HT1080 (cell line): Measurements from ENCODE around the gene CIROP. TPM values are rescaled to one million over a fixed set of nuclear protein-coding genes. Genes with fewer than 3 reads are reported as not detected.
"Not testable (repeated sequence)": the region's sequence is repeated elsewhere in the genome, so short reads cannot be mapped to it uniquely, and the experiment has no call there.

ENCODE experiments used
- DNase-seq: peaks from one replicate; pipeline ENCODE4 v3.0.0-alpha.2; 2015; ENCODE audit warnings: low read depth
- total RNA-seq: library from RNA; depleted of rRNA; stranded (reverse); fragments of >200 nt; shearing (Covaris generic); gene quantifications from 2 replicates; pipeline ENCODE4 v1.2.3, GENCODE V29; 2014

CIROP gene
- total RNA-seq, 1 experiment from 2014 or later: not detected

DNA sequence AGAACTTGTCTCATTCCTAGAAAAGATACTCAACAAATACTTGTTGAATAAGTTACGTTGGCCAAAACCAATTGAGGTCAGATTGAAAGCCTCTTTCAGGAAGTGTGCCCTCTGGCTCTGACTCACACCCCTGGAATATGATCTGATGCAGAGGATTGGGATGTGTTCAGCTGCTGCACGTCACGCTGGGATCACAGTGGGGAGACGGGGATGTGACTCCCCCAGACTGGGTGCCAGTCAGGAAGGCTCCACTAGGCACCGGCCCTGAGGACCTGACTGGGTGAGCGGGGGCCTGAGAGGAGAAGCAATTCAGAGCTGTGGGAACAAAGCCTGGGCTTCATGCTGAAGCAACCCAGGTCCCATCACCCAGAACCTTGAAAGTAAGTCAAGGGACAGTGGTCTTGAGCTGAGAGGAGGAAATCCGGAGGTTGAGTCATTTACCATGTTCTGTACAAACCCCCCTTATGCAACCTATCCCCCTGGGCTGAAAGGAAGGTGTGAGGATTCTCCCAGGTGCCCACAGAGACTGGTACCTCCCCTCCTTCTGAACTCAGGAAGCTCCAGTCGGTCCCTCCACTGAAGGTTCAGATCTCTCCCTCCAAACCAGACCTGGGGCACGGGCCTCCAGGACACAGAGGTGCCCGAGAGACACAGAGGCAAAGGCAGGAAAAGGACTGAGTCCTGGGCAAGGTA, 10.4 kb upstream of the CIROP start:
- peak; percentile 96 for DNase-seq

DNA sequence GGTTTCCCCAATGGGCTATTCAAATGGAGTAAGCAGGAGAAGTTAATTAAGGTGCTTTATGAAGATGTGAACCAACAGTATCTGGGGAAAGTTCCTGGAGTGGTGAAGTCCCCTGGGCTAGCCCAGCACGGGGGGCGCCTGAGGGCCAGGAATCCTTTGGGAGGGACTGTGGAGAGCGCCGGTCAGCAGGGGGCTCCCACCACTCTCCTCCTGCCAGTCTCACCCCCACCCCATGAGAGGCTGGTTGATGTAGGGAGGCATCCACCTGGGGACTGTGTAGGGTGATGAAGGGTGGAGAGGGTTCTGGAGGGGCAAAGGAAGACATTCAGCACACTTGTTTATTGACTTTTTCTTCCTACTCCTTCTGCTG, 9.9 kb upstream of the CIROP start:
- DNase-seq: no peak

DNA sequence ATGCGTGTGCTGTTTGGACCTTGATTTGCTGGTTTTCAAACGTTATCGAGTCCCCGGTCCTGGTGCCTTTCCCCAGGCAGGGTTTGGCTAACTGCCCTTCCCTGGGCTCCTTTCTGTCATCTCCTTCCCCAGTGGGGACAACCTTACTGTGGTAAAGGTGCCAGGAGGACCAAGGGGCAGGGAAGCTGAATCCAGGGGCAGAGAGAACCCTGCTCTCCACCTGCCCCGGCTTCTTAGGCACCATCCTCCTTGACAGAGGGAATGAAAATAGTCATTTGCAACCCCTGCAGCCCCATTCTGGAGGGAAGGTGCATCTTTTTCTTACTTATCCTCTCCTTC, 9.3 kb upstream of the CIROP start:
- no peak for DNase-seq

DNA sequence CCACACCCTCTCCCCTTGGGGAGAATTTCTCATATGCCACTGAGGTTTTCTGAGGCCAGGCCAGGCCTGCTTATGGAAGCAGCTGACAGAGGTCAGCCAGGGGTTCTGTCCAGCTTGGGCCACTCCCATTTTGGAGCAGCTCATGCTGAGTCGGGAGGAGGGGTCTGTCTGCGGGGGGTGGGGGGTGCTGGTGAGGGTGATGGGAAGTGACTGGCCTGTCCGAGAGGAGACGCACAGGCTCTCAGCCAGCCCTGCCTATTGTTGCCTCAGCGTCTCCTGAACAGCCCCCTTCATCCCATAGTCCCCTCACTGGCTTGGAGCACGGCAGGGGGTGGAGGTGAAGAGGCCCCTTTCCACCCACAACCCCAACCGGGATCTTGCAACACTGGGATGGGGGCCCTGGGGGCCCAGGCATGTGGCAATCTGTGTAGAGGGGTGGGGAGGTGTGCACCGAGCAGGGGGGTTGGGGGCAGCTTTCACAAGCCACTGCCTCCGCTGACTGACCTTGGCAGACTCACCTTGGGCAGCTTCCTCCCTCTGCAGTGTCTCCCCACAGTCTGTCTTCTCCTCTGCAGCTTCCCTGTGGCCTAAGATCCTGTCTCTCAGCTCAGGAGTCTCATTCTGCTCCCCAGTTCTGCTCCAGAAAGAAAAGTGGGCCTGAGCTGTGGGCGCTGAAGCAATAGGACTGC, 8.8 kb upstream of the CIROP start:
- no peak for DNase-seq

DNA sequence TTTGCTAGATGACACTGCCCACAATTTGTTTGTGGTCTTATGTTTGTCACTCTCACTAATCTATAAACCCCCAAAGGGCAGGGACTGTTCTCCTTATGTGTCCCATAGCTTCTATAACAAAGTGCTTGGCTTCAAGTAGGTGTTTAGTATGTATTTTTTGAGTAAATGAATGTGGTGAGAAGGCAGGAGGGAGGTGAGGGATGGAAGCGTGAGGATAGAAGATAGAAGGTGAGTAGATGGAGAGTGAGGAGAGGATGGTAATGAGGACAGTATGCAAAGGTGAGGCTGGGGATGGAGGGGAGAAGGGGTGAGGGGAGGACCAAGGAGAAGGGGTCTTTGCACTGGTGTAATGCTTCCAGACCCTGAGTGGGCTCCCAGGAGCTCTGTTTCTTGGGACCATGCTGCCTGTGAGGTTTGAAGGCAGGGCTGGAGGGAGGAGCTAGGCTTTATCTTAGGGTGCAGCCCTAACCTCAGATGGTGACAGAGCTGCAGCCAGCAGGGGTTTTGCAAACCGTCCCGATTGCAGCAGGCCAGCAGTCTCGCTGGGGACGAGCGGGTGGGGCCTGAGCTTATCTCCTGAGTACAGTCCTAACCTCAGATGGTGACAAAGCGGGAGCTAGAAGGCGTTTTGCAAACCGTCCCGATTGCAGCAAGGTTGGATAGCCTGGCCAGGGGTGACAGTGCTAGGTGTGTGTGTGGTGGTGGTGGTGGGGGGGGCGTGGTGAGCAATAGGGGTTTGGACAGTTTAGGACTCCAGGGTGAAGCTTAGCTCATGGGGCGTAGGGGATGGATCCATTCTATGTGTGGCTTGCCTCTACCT, 7.8 kb upstream of the CIROP start:
- DNase-seq: no peak

GRCh38 chr14:23110579-23111365, 6.0 kb upstream of the CIROP start:
- no peak for DNase-seq

GRCh38 chr14:23109769-23110168, 5.0 kb upstream of the CIROP start:
- no peak for DNase-seq

DNA sequence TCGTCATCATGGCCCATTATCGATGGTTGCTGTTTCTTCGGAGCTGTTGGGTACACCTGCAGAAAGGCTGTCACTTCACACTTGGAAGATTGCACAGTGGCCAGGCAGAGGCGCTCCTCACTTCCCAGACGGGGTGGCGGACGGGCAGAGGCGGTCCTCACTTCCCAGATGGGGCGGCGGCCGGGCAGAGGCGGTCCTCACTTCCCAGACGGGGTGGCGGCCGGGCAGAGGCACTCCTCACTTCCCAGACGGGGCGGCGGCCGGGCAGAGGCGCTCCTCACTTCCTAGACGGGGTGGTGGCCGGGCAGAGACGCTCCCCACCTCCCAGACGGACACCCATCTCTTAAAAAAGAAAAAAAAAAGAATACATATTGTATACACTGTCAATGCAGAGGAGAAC, 3.4 kb upstream of the CIROP start:
- not testable (repeated sequence) for DNase-seq

GRCh38 chr14:23107620-23108019, 2.8 kb upstream of the CIROP start:
- DNase-seq: not testable (repeated sequence)

DNA sequence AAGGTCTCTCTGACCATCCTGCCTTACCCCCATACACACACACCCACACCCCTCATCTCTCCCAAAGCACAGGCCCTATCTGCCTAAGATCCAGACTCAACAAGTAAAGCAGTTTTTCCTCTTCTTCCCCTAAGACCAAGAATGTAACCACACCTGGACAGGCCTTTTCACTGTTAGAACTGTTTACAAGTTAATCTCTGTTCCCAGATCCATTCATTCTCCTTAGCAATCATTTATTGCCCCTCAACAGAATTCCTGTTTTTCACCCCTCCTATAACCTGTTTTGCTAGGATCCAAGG, 1.9 kb upstream of the CIROP start:
- no peak for DNase-seq

DNA sequence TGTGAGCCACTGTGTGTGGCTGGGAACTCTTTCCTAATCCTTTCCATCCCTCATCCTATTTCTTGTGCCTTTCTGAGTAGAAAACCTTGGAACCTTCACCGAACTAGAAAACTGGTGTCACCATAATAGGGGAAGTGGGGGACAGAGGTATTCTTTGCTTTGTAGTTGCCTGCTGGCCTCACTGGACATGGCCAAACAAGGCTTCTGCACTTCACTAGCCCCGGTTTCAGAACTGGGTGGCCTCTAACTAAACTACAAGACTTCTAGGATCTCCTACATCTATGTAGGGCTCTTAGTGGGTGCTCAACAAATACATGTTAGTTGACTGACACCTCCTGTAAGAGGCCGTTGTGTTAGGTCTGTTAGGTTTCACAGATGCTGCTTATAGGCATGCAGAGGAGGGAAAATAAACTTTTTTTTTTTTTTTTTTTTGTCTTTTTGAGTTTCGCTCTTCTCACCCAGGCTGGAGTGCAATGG, 597 bp upstream of the CIROP start:
- no peak for DNase-seq

- no peak for DNase-seq
These were observed 659 bp downstream of the CIROP start for GRCh38 chr14:23104070-23104590.

DNA sequence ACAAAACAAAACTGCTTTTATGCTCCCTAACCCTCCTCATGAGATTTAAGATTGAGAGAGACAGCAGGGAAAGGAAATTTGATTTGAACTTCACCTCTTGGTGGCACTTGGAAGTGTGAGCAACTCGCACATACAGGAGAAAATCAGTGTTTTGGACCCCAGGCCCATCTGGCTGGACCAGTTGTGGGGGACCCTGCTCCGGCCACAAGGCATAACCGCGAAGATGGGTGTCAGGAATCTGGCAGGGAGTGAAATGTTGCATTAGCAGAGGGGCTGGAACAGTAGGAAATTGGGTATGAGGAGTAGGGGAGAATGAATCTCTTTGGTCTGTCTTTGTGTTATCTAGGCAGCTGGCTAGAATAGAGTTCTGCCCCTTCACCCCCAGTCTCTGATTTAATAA, 1.2 kb downstream of the CIROP start:
- DNase-seq: no peak

DNA sequence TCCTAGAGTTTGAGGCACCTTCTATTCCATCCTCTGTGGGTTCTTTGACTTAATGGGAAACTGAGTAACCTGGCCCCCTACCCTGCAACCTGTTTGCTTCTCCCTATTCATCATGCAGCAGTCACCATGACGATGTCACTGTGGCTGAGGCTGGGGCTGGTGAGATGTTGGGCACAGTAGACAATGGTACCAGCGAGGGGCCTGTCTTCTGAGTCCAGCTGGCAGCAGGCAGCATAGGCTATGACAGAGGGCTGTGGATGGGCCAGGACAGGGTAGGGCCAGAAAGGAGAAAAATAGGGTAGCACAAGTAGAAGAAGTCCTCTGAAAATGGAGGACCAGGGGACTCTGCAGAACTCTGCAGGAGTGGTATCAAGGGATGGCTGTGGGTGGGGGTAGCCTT, 2.0 kb downstream of the CIROP start:
- no peak for DNase-seq

- no peak for DNase-seq
These were observed 2.7 kb downstream of the CIROP start for GRCh38 chr14:23101986-23102625.

DNA sequence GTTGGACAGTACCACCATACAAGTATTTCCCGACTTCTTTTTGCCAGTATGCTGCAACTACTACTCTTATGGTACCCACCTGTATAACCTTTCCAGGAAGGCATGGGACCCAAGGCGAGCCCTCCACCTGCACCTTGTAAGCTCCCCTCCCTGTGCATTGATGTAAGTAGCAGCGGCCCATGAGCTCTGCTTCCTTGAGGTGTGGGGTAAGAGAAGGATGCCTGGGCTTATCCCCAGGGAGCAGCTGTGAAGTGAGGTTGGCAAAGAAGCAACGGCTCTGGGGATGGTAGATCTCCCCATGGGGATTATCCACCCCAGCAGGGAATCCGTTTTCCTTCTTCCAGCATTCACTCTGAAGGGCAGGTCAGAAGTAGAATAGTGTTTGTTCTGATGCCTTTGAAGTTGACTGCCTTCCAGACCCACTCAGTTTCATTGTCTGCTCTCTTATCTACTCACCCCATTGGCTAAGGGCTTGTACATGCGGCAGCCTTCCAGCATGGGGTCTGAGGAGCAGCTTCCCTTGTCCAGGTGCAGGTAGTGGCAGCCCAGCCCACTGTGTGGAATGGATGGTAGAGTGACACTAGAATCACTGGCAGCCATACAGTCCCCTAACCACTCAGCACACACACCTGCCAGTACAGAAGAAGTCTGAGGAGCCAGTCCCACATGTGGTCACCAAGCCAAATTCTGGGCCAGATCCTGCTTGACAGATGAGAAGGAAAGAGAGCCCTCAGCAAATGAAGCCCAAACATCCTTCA, 3.4 kb downstream of the CIROP start:
- no peak for DNase-seq

GRCh38 chr14:23099212-23099861, 5.5 kb downstream of the CIROP start:
- no peak for DNase-seq

- no peak for DNase-seq
These were observed 7.0 kb downstream of the CIROP start for GRCh38 chr14:23097786-23098185.

DNA sequence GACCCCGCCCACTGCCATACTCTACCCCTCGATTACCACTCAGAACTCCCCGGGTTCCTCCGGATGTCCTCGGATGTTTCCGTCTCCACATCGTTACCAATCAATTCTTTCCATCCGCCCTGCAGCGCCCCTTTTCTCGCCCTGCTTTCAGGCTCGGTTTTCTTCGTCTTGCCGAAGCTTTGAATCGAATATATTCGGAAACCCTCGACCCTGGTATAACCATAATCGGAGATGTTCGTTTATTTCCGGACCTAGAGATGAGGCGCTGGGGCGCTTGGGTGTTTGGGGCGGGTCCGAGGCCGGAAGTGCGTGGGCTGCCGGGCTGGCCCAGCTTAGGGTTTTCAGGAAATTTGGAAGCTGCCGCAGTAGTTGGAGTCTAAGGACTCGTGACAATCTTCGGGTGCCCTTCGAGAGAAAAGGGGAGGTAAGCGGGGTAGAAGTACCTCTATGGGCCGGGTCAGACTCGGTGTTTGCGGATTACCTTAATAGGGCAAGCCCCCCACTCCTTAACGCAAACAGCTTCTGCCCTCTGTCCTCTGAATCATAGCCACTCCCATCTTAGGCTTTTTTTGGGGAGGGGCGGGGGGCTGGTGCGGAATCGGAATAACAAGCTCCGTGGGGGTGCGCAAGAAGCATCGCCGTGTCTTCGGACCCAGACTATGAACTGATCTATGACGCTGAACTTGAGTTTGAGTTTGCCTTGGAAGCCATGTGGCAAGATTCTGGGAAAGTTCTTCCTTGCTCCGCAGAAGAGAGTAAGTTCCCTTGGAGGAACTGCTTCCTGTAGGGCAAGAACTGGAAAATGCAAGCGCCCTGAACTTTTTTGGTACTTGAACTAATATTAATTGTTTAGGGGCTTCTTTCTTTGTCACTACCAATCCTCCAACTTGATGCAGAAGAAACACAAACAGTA, 9.3 kb downstream of the CIROP start, which contains the start of gene C14orf119:
TSS of gene C14orf119 (plus strand) at position 310 of the 913 bp plus-strand sequence. CDS start 2,154 bp downstream, outside the sequence.
- peak; percentile 99 for DNase-seq
